A673 (cell line): ENCODE data around the gene CD244. TPM values are rescaled to one million over a fixed set of nuclear protein-coding genes. Genes with fewer than 3 reads are reported as not detected.

Source experiments
- BruUV-seq: library from RNA; stranded (reverse); fragments of 400-500 nt; replicated peaks from 2 replicates; lab custom pipeline; 2021; lab: Mats Ljungman, UMichigan
- CTCF ChIA-PET: fragments of 300-600 bp; sonication (Branson Sonifier 250); formaldehyde crosslinking; loops from one replicate; lab custom pipeline; 2022; ENCODE audit warnings: antibody characterized with exemption; lab: Charles Lee
- POLR2A ChIA-PET: fragments of 300-600 bp; sonication (Branson Sonifier 250); formaldehyde crosslinking; loops from one replicate; lab custom pipeline; 2022; ENCODE audit warnings: antibody characterized with exemption; ENCODE audit not compliant: low non-redundant PET; lab: Charles Lee
- DNase-seq: peaks from one replicate; pipeline ENCODE4 v3.0.0-alpha.2; 2015; ENCODE audit warnings: low spot score
- H3K27ac ChIP-seq: fragments of 200-600 bp; sonication (generic); 2 replicates; pipeline ENCODE4 v1.5.1; 2016; ENCODE audit warnings: mixed run types, low read depth, mild to moderate bottlenecking, mixed read lengths, antibody characterized with exemption, low read length; ENCODE audit not compliant: poor library complexity, severe bottlenecking
- H3K27me3 ChIP-seq: fragments of 200-600 bp; sonication (generic); replicated peaks from 2 replicates; pipeline ENCODE4 v1.6.1; 2017; ENCODE audit warnings: mixed run types, low read depth, mild to moderate bottlenecking, mixed read lengths, antibody characterized with exemption, low read length; ENCODE audit not compliant: insufficient read depth, poor library complexity
- H3K36me3 ChIP-seq: fragments of 200-600 bp; sonication (generic); 2 replicates; pipeline ENCODE4 v1.6.1; 2016; ENCODE audit warnings: mixed run types, mild to moderate bottlenecking, mixed read lengths, antibody characterized with exemption, low read length; ENCODE audit not compliant: insufficient read depth, poor library complexity, severe bottlenecking
- H3K4me1 ChIP-seq: fragments of 200-600 bp; sonication (generic); 2 replicates; pipeline ENCODE4 v1.6.1; 2017; ENCODE audit warnings: mixed run types, mild to moderate bottlenecking, mixed read lengths, antibody characterized with exemption, low read length; ENCODE audit not compliant: insufficient read depth, poor library complexity, severe bottlenecking
- H3K4me3 ChIP-seq: fragments of 200-600 bp; sonication (generic); 2 replicates; pipeline ENCODE4 v1.5.1; 2016; ENCODE audit warnings: low read depth, mixed run types, mild to moderate bottlenecking, mixed read lengths, low read length; ENCODE audit not compliant: poor library complexity, severe bottlenecking
- H3K9me3 ChIP-seq: fragments of 200-600 bp; sonication (generic); 2 replicates; pipeline ENCODE4 v1.6.1; 2016; ENCODE audit warnings: mixed run types, low read depth, mild to moderate bottlenecking, mixed read lengths, antibody characterized with exemption, low read length; ENCODE audit not compliant: poor library complexity, severe bottlenecking
- EZH2 ChIP-seq: fragments of 200-600 bp; sonication (generic); IDR thresholded peaks from 2 replicates; pipeline ENCODE4 v1.6.1; 2017; ENCODE audit warnings: borderline replicate concordance, low read depth, mild to moderate bottlenecking, mixed read lengths, antibody characterized with exemption, low read length; ENCODE audit not compliant: poor library complexity, severe bottlenecking
- intact Hi-C: fragments of 100-400 bp; cut with micrococcal nuclease; formaldehyde crosslinking; loops from one replicate; pipeline ENCODE4 v1.10.0; 2022; ENCODE audit not compliant: unreplicated experiment
- total RNA-seq: library from RNA; stranded (reverse); gene quantifications from 2 replicates; pipeline ENCODE4 v1.2.3, GENCODE V29; 2021
- TF ChIP-seq, protein P1 (sequence below): fragments of 300-800, 200-600 bp; sonication (generic); conservative IDR thresholded peaks from 2 replicates; pipeline ENCODE4 v1.5.1; 2017; ENCODE audit warnings: low read depth, mild to moderate bottlenecking, antibody characterized with exemption, low read length, moderate library complexity, mixed read lengths

CD244 gene
- total RNA-seq, 1 experiment from 2014 or later, result not detected

- no peaks in the 10 kb centered on the region for H3K4me1 ChIP-seq
- TF ChIP-seq, protein P1, sequence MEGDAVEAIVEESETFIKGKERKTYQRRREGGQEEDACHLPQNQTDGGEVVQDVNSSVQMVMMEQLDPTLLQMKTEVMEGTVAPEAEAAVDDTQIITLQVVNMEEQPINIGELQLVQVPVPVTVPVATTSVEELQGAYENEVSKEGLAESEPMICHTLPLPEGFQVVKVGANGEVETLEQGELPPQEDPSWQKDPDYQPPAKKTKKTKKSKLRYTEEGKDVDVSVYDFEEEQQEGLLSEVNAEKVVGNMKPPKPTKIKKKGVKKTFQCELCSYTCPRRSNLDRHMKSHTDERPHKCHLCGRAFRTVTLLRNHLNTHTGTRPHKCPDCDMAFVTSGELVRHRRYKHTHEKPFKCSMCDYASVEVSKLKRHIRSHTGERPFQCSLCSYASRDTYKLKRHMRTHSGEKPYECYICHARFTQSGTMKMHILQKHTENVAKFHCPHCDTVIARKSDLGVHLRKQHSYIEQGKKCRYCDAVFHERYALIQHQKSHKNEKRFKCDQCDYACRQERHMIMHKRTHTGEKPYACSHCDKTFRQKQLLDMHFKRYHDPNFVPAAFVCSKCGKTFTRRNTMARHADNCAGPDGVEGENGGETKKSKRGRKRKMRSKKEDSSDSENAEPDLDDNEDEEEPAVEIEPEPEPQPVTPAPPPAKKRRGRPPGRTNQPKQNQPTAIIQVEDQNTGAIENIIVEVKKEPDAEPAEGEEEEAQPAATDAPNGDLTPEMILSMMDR, result no peak
- no peak for TF ChIP-seq EZH2
- H3K27me3 ChIP-seq, result peaks cover 22% of the 10 kb centered on the region
- H3K36me3 ChIP-seq, result no peaks in the 10 kb centered on the region
- no peak for DNase-seq
- POLR2A ChIA-PET, result no interaction called here
- CTCF ChIA-PET, result no interaction called here
- intact Hi-C loops, result no loop called here
- no peak overlapping the region for H3K27ac ChIP-seq
- H3K4me3 ChIP-seq, result no peak overlapping the region
- H3K9me3 ChIP-seq, result no peaks in the 10 kb centered on the region
- no TSS peak for BruUV-seq
Measured at GRCh38 chr1:160863774-160864131, 1.1 kb upstream of the CD244 start.

DNA sequence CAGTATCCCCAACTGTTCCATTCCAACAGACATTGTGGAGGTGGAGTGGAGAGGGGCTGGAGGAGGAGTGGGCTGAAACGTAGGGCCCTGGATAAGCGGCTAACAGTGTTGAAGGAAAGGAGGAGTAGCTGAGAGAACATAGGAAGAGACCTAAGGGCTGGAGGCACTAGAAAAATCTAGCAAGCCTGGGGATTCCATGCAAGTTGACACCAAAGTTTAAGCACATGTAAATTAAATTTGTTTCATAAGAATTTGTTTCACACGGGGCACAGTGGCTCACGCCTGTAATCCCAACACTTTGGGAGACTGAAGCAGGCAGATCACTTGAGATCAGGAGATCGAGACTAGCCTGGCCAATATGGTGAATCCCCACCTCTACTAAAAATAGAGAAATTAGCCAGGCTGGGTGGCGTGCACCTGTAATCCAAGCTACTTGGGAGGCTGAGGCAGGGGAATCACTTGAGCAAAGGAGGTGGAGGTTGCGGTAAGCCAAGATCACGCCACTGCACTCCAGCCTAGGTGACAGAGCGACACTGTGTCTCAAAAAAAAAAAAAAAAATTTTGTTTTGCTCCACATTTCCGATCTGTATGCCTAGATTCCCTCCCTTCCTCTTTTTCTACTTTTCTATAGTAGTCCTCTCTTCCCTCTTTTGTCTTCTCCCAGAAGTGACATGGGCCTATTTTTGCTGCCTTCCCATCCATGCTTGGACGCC, 530 bp upstream of the CD244 start:
- no TSS peak for BruUV-seq
- ChIA-PET POLR2A (no interaction called here), CTCF (no interaction called here)
- Histone ChIP-seq H3K4me1 (no peaks in the 10 kb centered on the region), H3K36me3 (no peaks in the 10 kb centered on the region), H3K27ac (no peak overlapping the region), H3K9me3 (no peaks in the 10 kb centered on the region), H3K27me3 (peaks cover 22% of the 10 kb centered on the region), H3K4me3 (no peak overlapping the region)
- intact Hi-C loops, result no loop called here
- no peak for DNase-seq
- TF ChIP-seq EZH2, result no peak
- TF ChIP-seq, protein P1, result no peak

DNA sequence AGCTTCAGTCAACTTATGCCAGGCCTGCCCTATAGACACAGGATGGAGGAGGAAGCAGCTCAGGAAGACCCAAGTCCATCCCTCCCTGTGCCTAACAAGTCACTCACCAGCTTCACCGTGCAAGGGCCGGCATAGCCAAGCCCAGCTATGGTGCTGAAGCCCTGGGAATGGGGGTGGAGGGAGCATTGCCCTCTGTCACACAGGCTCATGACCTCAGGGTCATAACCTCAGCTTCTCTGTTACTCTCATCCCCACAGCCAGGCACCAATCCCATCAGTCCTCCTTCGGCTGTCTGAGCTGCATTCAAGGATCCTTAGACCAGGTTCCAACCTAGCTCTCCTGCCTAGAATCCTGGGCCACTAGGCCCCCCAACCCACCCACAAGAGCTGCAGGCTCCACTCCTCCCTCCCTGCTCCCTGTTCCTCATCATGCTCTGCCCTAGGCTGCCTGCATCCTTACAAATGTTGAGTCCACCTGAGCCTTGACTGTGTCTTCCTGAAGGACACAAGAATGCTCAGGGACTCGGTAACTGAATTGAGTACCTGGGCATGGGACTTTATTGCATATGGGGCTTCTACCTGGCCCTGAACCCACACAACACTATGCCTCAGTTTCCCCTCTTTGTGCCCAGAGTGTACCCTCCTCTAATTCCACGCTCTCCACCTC, 1.7 kb downstream of the CD244 start:
- CTCF ChIA-PET, result no interaction called here

More for the DNA sequence above, 1.7 kb downstream of the CD244 start:
- Histone ChIP-seq H3K27ac (no peak overlapping the region), H3K4me3 (no peak overlapping the region), H3K4me1 (no peaks in the 10 kb centered on the region), H3K9me3 (no peaks in the 10 kb centered on the region), H3K36me3 (no peaks in the 10 kb centered on the region), H3K27me3 (peaks cover 27% of the 10 kb centered on the region)
- no peak for DNase-seq
- intact Hi-C loops, result no loop called here
- POLR2A ChIA-PET, result no interaction called here
- no TSS peak for BruUV-seq
- TF ChIP-seq EZH2, result no peak
